ENCODE measurements around the gene MAST2. TPM values are rescaled to one million over a fixed set of nuclear protein-coding genes. Genes with fewer than 3 reads are reported as not detected.

Gene MAST2
- total RNA-seq, 1 donor from 2014 or later, result 27.6 TPM

DNA sequence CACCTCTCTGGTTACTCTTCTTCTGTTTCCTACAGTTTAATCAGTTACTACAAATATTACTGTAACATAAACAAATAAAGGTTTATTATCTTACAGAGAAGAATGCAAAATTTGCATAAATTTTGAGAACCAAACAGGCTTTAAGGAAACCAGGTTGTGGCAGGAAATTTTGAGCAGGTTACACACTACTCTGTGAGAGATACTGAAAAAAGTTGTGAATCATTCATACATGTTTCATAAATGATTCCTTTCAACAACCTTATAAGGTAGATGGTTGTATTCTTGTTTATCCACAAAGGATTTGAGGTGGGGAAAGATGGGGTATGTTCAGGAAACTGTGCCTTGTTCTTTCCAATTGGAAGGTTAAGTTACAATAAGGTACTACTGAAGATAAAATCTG, 58.6 kb downstream of the MAST2 start:
- H3K4me1 Mint-ChIP-seq (ENCODE audit: unreplicated experiment), result peaks cover 4% of the 10 kb centered on the region
- no peak overlapping the region for H3K27ac Mint-ChIP-seq (ENCODE audit: unreplicated experiment)
- no peak for DNase-seq (ENCODE audit: low spot score)
- H3K27me3 Mint-ChIP-seq (ENCODE audit: unreplicated experiment), result no peaks in the 10 kb centered on the region
- H3K4me3 Mint-ChIP-seq (ENCODE audit: unreplicated experiment), result no peak overlapping the region
- no peaks in the 10 kb centered on the region for H3K36me3 Mint-ChIP-seq (ENCODE audit: low read depth, unreplicated experiment)
- no peaks in the 10 kb centered on the region for H3K9me3 Mint-ChIP-seq (ENCODE audit: unreplicated experiment)
- TF ChIP-seq, protein P1, sequence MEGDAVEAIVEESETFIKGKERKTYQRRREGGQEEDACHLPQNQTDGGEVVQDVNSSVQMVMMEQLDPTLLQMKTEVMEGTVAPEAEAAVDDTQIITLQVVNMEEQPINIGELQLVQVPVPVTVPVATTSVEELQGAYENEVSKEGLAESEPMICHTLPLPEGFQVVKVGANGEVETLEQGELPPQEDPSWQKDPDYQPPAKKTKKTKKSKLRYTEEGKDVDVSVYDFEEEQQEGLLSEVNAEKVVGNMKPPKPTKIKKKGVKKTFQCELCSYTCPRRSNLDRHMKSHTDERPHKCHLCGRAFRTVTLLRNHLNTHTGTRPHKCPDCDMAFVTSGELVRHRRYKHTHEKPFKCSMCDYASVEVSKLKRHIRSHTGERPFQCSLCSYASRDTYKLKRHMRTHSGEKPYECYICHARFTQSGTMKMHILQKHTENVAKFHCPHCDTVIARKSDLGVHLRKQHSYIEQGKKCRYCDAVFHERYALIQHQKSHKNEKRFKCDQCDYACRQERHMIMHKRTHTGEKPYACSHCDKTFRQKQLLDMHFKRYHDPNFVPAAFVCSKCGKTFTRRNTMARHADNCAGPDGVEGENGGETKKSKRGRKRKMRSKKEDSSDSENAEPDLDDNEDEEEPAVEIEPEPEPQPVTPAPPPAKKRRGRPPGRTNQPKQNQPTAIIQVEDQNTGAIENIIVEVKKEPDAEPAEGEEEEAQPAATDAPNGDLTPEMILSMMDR (IDR thresholded peaks at IDR 0.05; ENCODE audit: unreplicated experiment), result no peak

DNA sequence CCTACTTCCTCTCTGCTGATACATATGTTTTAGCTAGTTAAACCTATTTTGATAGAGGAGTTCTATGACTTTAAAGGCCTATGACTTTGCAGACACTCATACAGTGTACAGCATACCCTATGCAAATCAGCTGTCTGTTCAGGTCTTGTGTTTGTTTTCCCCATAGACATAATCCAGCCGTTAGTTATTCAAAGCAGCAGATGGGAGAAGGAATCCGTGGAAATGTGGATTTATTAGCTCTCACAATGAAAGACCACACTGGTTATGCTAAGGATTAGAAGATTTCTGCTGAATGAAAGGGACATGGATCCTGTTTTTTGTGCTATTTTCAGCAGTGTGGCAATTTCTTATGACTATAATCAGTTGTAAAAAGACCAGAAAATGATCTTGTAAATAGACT, 59.8 kb downstream of the MAST2 start:
- no peaks in the 10 kb centered on the region for H3K36me3 Mint-ChIP-seq (ENCODE audit: low read depth, unreplicated experiment)
- no peaks in the 10 kb centered on the region for H3K27me3 Mint-ChIP-seq (ENCODE audit: unreplicated experiment)
- H3K4me1 Mint-ChIP-seq (ENCODE audit: unreplicated experiment), result peaks cover 4% of the 10 kb centered on the region
- DNase-seq (ENCODE audit: low spot score), result no peak
- TF ChIP-seq, protein P1 (IDR thresholded peaks at IDR 0.05; ENCODE audit: unreplicated experiment), result no peak
- no peak overlapping the region for H3K4me3 Mint-ChIP-seq (ENCODE audit: unreplicated experiment)
- no peak overlapping the region for H3K27ac Mint-ChIP-seq (ENCODE audit: unreplicated experiment)
- H3K9me3 Mint-ChIP-seq (ENCODE audit: unreplicated experiment), result no peaks in the 10 kb centered on the region

- peak overlapping the region; percentile 45 for H3K27ac Mint-ChIP-seq (ENCODE audit: unreplicated experiment)
- H3K9me3 Mint-ChIP-seq (ENCODE audit: unreplicated experiment), result no peaks in the 10 kb centered on the region
- H3K27me3 Mint-ChIP-seq (ENCODE audit: unreplicated experiment), result no peaks in the 10 kb centered on the region
- peaks cover 4% of the 10 kb centered on the region for H3K4me1 Mint-ChIP-seq (ENCODE audit: unreplicated experiment)
- H3K4me3 Mint-ChIP-seq (ENCODE audit: unreplicated experiment), result no peak overlapping the region
- H3K36me3 Mint-ChIP-seq (ENCODE audit: low read depth, unreplicated experiment), result no peaks in the 10 kb centered on the region
- TF ChIP-seq, protein P1 (IDR thresholded peaks at IDR 0.05; ENCODE audit: unreplicated experiment), result no peak
- DNase-seq (ENCODE audit: low spot score), result no peak
Measured at GRCh38 chr1:45864167-45865106, 61.0 kb downstream of the MAST2 start.

- no peak for DNase-seq (ENCODE audit: low spot score)
- H3K36me3 Mint-ChIP-seq (ENCODE audit: low read depth, unreplicated experiment), result no peaks in the 10 kb centered on the region
Measured at GRCh38 chr1:45867697-45868348, 64.4 kb downstream of the MAST2 start.

More at GRCh38 chr1:45867697-45868348, 64.4 kb downstream of the MAST2 start:
- Mint-ChIP-seq H3K9me3 (ENCODE audit: unreplicated experiment) (no peaks in the 10 kb centered on the region), H3K4me1 (ENCODE audit: unreplicated experiment) (no peaks in the 10 kb centered on the region), H3K27me3 (ENCODE audit: unreplicated experiment) (peaks cover 1% of the 10 kb centered on the region), H3K27ac (ENCODE audit: unreplicated experiment) (no peak overlapping the region), H3K4me3 (ENCODE audit: unreplicated experiment) (no peak overlapping the region)
- TF ChIP-seq, protein P1 (IDR thresholded peaks at IDR 0.05; ENCODE audit: unreplicated experiment), result no peak
